EH (cell line): ENCODE data around the gene NFYC.

Experiments
- DNase-seq: peaks from one replicate; pipeline ENCODE4 v3.0.0-alpha.2; 2015; ENCODE audit warnings: low read depth

Gene NFYC

DNA sequence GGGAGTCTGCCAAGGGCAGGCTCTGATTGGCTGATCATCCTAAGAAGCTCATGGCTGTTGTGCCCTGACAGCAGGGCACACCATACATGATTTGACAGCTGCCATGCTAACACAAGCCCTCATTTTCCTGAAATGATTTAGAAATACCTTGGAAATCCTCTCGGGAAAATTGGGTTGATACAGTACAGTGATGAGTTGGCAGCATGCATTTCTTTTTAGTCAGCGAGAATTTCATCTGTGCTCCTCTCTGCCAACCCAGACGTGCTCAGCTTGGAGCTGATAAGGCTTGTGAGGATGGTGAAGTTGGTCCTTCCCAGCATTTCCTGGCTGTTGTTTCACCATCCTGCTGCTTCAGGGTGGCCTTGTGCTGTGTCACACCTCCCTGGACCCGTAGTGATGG lies 69.5 kb downstream of the NFYC start:
- DNase-seq = peak; percentile 50

DNA sequence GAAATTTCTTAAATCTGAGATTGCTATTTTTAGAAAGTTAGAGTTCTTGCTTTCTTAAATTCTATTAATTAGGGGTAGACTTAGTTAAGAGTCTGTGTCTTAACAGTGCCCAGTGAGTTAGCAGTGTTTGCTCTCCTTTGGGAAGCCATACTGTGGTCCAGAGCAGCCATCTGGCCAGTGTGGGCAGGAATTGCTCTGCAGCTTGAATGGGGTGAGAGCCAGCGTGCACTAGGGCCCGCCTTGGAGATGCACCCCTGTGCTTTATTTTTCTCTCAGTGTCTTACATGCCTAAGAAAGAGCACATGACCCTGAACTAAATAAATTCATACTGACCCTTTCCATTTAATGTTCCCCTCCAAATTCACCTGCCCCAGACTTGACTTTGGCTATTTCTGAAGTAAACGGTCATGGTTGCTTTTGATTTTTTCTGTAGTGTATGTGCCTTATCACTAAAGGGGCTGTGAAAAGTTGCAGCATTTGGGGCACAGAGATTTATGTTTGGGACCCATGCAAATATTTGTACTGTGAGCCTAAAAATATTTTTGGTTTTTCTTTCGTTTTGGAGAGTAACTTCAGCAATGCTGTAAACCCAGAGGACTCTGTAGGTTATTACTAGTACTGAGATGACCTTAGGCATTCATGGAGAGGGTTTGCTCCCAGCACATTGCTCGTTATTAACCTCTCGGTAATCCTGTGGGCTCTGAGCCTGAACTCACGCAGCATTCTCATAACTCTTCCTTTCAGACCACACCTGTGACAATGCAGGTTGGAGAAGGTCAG lies 70.8 kb downstream of the NFYC start:
- DNase-seq = no peak

DNA sequence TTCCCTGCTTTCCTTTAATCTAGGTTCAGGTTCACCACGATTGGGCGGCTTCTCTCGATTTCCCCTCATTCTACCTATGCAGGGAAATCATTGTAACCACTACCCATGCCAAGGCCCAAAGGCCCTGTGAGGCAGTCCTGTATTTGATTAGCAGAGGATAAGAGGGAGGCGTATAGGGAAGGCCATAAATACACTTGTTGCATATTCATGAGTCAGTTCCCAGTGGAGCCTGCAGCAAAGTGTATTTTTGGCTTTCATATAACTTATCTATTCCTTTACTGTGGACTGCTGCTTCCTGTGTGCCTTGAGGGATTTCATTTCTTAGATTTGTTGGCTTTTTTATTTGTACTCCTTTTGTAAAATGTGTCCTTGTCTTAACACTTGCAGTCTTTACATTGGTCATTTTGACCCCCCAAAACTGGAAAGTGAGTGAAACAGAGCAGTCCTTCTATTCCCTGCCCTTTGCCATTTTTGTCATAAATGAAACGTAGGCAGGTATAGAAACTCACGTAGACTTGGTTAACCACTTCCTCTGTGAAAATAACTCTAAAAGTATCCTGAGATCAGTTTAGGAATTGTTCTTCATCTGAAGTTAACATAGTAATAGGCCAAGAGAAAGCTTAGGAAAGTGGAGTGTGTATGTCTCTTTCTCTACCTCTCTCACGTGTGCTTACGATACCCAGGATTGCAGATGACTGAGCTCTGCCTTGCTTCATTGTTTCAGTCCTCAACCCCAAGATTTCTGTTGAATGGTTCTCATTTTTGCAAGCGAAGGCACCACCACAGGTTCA lies 72.4 kb downstream of the NFYC start:
- DNase-seq = no peak

DNA sequence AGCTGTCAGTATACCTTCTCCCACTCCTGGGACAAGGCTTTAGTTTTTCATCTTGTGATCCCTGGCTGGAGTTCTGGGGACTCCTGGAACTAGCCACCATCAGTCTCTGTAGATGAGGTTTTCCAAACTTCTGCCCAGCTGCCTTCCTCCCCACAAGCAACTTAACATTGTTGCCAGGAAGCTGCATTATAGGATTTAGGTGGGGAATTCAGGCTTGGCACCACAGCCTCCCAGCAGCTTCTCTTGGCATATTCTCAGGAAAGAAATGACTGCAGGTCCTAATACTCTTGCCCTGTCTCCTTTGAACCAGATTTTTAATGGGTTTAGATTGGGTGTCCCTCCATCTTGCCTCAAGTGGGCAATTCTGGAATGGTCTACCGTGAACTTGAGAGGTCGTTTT lies 73.5 kb downstream of the NFYC start:
- DNase-seq = no peak

DNA sequence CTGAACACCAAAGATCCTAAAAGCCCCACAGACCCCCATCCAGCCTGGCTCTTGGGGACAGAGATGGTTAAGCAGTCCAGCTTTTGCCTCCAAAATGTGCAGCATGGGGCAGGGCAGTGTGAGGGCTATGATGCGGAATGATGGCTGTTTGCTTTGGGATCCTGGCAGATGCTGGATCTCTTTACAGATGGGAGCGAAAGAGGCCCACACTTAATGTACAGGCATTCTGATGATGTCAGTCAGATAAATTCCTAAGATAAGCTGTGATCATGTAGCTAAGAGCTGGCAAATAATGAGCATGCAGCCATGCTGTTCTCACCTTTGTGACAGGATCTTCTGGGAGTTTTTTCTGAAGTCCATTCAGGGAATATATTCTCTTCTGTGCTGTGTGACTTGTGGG lies 74.5 kb downstream of the NFYC start:
- peak; percentile 41 for DNase-seq

- no peak for DNase-seq
These were observed 75.1 kb downstream of the NFYC start for GRCh38 chr1:40766560-40766959.

DNA sequence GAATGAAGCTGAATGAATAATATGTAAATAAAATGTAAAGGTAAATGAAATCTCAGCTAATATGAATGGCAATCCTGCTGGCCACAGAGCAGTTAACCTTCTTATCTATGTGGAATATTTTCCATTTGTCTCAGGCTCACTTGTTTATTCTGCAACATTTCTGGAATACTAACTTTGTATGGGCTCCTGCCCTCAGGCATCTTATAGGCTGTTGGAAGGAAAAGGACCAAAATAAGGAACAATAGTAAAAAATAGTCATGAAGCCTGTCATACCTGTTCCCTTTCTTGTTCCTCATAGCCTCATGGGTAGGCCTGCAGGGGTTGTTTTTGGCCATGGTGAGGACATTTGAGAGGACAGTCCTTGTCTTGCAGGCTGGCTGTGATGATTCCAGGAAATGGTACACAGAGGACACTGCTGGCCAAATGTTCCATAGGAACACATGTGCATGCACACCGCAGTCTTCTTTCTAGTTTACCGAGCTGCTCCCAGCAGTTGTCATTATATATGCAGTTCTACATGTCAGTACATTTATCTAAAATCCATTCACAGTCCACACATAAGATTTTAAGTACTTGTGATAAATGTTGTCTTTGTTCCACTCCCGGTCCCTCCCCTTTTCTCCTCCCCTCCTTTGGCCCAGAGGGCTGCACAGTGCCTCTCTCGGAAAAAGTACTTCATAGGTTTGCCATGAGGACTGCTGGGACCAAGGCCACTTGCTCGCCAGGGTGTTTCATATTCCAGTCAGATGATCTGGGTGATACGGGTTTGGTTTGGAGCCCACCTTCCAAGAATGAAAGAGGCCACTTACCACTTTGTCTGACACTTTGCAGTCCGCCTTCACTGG lies 76.9 kb downstream of the NFYC start:
- DNase-seq = no peak

- peak; percentile 38 for DNase-seq
These were observed 78.3 kb downstream of the NFYC start for GRCh38 chr1:40769815-40770214.

DNA sequence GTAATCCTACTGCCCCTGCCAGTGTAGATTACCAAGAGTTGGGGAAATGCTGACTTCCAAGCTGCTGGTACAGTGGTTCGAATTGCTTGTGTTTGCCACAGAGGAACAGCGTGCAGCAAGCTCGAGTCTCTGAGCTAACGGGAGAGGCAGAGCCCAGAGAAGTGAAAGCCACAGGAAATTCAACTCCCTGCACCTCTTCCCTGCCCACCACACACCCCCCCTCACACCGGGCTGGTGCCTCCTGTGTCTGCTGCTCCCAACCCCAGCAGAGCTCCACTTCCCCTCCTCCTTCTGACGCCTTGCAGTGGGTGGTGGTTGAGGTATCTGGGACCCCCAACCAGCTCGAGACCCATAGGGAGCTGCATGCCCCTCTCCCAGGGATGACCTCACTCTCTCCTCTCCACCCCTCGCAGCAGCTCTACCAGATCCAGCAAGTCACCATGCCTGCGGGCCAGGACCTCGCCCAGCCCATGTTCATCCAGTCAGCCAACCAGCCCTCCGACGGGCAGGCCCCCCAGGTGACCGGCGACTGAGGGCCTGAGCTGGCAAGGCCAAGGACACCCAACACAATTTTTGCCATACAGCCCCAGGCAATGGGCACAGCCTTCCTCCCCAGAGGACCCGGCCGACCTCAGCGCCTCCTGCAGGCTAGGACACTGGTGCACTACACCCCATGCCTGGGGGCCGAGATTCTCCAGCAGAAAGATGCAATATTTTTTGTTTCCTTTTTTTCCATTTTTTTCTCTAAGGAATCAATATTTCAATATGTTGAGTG lies 79.0 kb downstream of the NFYC start:
- DNase-seq = no peak

DNA sequence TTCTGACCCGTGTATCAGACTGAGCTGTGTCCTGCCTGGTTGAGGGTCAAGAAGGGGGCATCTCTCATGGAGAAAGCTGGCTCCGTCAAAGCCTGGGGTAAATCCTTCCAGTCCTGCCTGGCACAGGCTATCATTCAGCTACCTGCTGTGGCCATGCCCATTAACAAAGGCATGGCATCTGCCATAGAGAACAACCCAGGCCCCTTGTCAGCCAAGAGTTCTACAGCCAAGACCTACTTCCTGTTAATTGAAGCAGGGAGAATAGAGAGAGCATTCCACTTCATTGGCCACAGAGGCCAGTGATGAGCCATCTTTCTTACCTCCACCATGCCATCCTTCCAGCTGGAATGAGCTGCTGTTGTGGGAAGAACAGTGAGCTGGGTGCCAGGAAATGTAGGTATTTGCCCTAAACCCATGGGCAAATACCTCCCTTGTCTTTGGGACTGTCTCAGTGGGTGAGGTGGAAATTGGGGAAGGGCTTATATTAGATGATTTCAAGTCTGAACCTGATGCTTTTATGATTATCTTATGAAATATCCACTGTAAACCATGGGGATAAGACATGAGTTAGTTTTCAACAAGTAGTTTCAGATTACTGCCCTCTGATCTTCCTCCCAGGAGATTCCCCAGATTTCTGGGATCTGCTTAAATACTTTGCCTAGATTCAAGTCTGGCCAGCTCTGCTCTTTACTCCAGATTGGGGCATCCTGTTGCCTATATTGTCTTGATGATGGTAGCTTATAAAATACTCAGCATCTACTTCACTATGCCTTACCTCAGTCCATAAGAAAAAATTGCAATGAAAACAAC lies 80.8 kb downstream of the NFYC start:
- no peak for DNase-seq

DNA sequence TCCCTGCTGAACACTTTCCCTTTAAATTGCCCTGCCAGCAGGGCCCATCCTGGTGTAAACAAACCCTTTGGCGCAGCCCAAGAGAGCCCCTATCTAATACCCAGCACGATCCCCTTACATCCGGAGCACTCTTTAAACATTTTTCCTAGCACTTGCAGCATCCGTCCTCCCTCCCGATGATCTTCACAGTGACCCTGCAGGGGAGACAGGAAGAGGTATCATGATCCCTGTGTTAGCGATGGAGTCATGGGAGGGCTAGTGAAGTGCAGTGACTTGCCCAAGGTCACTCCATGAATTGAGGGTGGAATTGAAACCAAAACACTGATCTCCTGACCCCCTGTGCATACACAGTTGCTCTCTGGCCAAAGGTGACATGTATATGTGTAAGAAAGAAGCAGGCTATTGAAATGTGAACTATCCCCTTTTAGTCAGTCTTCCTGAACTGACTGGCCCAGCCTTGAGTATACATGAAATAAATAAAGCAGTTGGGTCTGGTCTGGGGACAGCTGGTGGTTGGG lies 82.3 kb downstream of the NFYC start:
- no peak for DNase-seq

DNA sequence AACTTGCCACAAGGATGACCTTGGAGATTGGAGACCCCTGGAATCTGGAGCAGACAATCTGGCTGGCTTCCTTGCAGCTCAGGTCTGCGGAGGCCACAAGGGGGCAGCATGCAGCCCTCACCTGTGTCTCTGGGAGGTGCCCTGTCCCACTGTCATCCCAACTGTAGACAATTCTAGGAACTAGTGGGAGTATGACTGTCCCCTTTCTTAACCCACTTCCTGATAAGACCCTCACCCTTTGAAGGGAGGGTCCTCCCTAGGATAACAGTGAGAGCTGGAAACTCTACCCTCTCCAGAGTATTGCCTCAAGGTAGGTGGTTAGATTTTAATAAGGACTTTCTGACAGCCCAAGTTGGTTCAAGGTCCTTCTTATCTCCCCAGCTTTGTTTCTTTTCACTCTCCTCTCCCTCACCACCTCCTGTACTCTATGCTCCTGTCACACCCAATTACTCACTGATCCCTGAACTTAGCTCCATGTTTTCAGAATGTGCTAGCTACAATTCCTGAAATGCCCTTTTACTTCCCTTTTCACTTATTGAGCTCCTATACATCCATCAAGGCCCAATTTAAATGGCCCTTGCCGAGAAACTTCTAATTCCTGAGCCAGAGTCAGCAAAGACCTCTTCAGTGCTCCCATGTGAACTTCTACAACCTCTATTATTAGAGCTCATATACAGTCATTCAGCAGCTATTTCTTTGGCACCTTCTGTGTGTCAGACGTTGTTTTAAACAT lies 82.9 kb downstream of the NFYC start:
- peak; percentile 33 for DNase-seq

DNA sequence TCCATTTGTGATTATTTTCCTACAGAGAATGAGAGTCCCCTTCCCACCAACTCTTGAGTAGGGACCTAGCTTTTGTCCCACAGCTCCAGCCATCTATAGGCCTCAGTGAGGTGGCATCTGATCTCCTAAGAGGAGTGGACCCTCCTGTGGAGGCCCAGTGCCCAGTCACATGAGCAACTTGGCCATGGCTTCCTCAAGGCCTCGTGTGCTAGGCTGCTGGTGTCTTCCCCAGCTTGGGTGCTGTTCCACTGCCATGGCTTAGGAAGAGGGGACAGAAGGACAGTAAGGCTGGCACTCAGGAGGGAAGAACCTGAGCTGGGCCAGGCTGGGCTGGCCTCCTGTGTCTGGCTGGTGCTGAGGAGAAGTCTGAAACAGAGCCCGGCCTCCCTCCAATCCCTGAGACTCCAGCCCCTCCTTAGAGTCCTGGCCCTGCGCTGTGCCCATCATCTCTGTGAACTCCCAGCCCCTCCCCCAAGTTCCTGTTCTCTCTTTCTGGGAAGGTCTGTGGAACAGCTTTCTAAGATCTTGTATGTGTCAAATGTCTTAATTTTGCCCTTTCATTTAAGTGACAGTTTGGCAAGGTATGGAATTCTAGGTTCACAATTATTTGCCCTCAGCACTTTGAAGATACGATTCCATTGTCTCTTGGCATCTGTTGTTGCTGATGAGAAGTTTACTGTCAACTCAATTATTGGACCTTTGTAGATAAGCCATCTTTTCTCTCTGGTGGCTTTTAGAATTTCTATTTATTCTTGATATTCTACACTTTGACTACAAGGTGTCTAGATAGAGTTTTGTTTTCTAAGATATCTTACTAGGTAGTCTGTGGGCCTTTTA lies 85.0 kb downstream of the NFYC start:
- no peak for DNase-seq

DNA sequence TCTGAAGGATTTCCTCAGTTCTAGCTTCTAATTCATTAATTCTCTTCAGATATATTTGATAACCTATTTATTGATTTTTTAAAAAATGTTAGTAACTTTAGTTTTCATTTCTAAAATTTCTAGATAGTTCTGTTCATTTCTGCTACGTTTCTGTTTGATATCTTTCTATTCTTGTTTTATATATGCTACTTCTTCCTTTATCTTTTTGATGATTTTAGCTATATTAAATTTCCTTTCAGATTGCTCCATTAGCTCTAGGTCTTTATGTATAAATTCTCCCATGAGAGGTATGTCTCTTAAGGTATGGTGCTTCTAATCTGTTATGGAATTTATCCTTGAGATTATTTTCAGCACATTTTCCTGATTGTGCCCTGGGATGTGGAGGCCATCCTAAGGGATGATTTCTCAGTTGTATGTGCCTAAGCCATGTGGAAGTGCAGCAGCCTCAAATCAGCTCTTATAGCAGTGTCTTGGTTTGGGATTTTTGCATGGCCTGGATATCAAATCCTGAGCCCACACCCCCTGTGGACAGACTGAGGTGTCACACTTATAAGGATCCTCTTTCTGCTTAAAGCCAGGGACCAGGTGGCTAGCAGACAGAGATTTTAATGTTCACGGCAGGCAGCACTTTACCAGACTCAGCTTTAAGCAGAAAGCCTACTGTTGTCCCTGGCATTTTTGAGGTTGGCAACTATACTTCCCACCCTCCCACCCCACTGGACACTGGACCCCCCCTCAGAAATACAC lies 85.9 kb downstream of the NFYC start:
- DNase-seq = no peak

GRCh38 chr1:40780678-40781607 lies 89.4 kb downstream of the NFYC start:
- no peak for DNase-seq

DNA sequence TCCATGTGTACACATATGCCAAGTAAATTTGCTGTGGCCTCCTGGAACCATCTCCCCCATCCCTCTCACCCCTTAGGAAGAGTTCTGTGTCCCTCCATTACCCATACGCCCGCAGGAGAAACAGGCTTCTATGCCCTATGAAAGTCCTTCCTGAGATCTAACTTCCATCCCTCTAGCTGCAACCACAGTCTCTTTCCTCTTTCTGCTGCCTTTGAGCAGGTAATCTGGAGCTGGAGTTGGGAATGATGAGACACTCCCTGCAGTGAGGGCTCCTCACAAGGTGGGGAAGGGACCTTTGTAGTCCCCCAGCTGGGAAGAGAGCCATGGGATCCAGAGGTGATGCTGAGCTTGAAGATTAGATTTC lies 90.1 kb downstream of the NFYC start:
- no peak for DNase-seq

GRCh38 chr1:40782371-40782956 lies 91.0 kb downstream of the NFYC start:
- DNase-seq = peak; percentile 34
